Glutamatergic neuron (in vitro differentiated cells): ENCODE measurements around the gene SLC45A2. TPM values are rescaled to one million over a fixed set of nuclear protein-coding genes. Genes with fewer than 3 reads are reported as not detected.
"Not testable (repeated sequence)": the region's sequence is repeated elsewhere in the genome, so short reads cannot be mapped to it uniquely, and the experiment has no call there.

Experiments
- DNase-seq: peaks from one replicate; pipeline ENCODE4 v3.0.0; 2022
- H3K27ac Mint-ChIP-seq: one replicate; pipeline ENCODE4 v1.8.0; 2020; ENCODE audit warnings: mild to moderate bottlenecking, mixed read lengths, inconsistent platforms; ENCODE audit not compliant: unreplicated experiment
- H3K27me3 Mint-ChIP-seq: one replicate; pipeline ENCODE4 v1.8.0; 2020; ENCODE audit warnings: mild to moderate bottlenecking, moderate library complexity, mixed read lengths, inconsistent platforms; ENCODE audit not compliant: unreplicated experiment
- H3K36me3 Mint-ChIP-seq: one replicate; pipeline ENCODE4 v1.8.0; 2020; ENCODE audit warnings: mild to moderate bottlenecking, mixed read lengths, inconsistent platforms; ENCODE audit not compliant: unreplicated experiment
- H3K4me1 Mint-ChIP-seq: one replicate; pipeline ENCODE4 v1.8.0; 2020; ENCODE audit warnings: mild to moderate bottlenecking, low read depth, mixed read lengths, inconsistent platforms; ENCODE audit not compliant: unreplicated experiment
- H3K4me3 Mint-ChIP-seq: one replicate; pipeline ENCODE4 v1.8.0; 2020; ENCODE audit warnings: mild to moderate bottlenecking, mixed read lengths, inconsistent platforms; ENCODE audit not compliant: unreplicated experiment
- H3K9me3 Mint-ChIP-seq: one replicate; pipeline ENCODE4 v1.8.0; 2020; ENCODE audit warnings: mild to moderate bottlenecking, moderate library complexity, mixed read lengths, inconsistent platforms; ENCODE audit not compliant: unreplicated experiment
- CTCF ChIP-seq: fragments of 200-600 bp; sonication (generic); IDR thresholded peaks from one replicate; pipeline ENCODE4 v1.5.0; 2021; ENCODE audit not compliant: partially characterized antibody, unreplicated experiment
- long read RNA-seq: library from polyadenylated mRNA; unstranded; transcript quantifications from one replicate; pipeline ENCODE4 v2.0.0, GENCODE V29; 2020; ENCODE audit not compliant: unreplicated experiment
- total RNA-seq: library from RNA; stranded (reverse); fragmentation: NEBNext Ultra II Directional; extraction: Animal tissue kit (Norgen Biotek cat#: 25700); gene quantifications from one replicate; pipeline ENCODE4 v1.2.1, GENCODE V29; 2021; ENCODE audit not compliant: unreplicated experiment

SLC45A2 gene
- total RNA-seq, result 0.76 TPM
- long read RNA-seq, result 0 reads

- peaks cover 2% of the 10 kb centered on the region for H3K27me3 Mint-ChIP-seq
- no peaks in the 10 kb centered on the region for H3K4me1 Mint-ChIP-seq
- H3K4me3 Mint-ChIP-seq, result no peak within 1 kb of the TSS
- no peak within 1 kb of the TSS for H3K27ac Mint-ChIP-seq
- H3K36me3 Mint-ChIP-seq, result no peaks in the 10 kb centered on the region
- no peaks in the 10 kb centered on the region for H3K9me3 Mint-ChIP-seq
- DNase-seq, result no peak
- TF ChIP-seq CTCF, result no peak
These were observed at the start of gene SLC45A2 for GRCh38 chr5:33984671-33985124. Gene SLC45A2 (minus strand): TSS chr5:33984693. CDS start chr5:33984583, 110 bp downstream.

- DNase-seq, result no peak
- Mint-ChIP-seq H3K9me3 (peaks cover 5% of the 10 kb centered on the region), H3K27me3 (no peaks in the 10 kb centered on the region), H3K27ac (no peak overlapping the region), H3K4me3 (no peak overlapping the region), H3K36me3 (peaks cover 5% of the 10 kb centered on the region), H3K4me1 (no peaks in the 10 kb centered on the region)
- TF ChIP-seq CTCF, result no peak
These were observed 47.5 kb upstream of the SLC45A2 start for GRCh38 chr5:34031966-34032365.

GRCh38 chr5:34031117-34031516 lies 46.6 kb upstream of the SLC45A2 start:
- DNase-seq, result no peak
- Mint-ChIP-seq H3K4me3 (no peak overlapping the region), H3K27ac (no peak overlapping the region), H3K9me3 (peaks cover 5% of the 10 kb centered on the region), H3K4me1 (peaks cover 2% of the 10 kb centered on the region), H3K36me3 (peaks cover 5% of the 10 kb centered on the region), H3K27me3 (peaks cover 2% of the 10 kb centered on the region)
- no peak for TF ChIP-seq CTCF

GRCh38 chr5:34030585-34030984 lies 46.1 kb upstream of the SLC45A2 start:
- not testable (repeated sequence) for DNase-seq, H3K36me3 Mint-ChIP-seq, H3K9me3 Mint-ChIP-seq, H3K27me3 Mint-ChIP-seq, H3K4me1 Mint-ChIP-seq, H3K27ac Mint-ChIP-seq, H3K4me3 Mint-ChIP-seq

GRCh38 chr5:34030048-34030447 lies 45.6 kb upstream of the SLC45A2 start:
- TF ChIP-seq CTCF, result no peak
- peaks cover 5% of the 10 kb centered on the region for H3K36me3 Mint-ChIP-seq
- no peak overlapping the region for H3K4me3 Mint-ChIP-seq
- no peak overlapping the region for H3K27ac Mint-ChIP-seq
- peaks cover 3% of the 10 kb centered on the region for H3K27me3 Mint-ChIP-seq
- DNase-seq, result no peak
- peaks cover 5% of the 10 kb centered on the region for H3K9me3 Mint-ChIP-seq
- peaks cover 11% of the 10 kb centered on the region for H3K4me1 Mint-ChIP-seq
